ENCODE data around the gene THTPA.

The THTPA gene

DNA sequence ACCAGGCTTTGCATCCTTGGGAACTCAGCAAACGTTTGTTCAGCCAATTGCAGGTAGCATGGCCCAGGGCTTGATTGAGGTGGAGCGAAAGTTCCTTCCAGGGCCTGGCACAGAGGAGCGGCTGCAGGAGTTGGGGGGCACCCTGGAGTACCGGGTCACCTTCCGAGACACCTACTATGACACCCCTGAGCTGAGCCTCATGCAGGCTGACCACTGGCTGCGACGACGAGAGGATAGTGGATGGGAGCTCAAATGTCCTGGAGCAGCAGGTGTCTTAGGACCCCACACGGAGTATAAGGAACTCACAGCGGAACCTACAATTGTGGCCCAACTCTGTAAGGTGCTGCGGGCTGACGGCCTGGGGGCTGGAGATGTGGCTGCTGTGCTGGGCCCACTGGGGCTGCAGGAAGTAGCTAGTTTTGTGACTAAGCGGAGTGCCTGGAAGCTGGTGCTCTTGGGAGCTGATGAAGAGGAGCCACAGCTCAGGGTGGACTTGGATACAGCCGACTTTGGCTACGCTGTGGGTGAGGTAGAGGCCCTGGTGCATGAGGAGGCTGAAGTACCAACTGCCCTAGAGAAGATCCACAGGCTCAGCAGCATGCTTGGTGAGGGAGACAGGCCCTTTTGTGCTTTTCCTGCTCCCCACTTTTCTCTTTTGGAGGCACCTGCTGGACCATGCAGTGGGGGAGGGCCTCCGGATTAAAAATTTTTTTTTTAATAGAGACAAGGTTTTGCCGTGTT is 799 bp downstream of the THTPA start:
- no peak for DNase-seq

- DNase-seq, result no peak
Measured at GRCh38 chr14:23557521-23557920, 1.4 kb downstream of the THTPA start.

DNA sequence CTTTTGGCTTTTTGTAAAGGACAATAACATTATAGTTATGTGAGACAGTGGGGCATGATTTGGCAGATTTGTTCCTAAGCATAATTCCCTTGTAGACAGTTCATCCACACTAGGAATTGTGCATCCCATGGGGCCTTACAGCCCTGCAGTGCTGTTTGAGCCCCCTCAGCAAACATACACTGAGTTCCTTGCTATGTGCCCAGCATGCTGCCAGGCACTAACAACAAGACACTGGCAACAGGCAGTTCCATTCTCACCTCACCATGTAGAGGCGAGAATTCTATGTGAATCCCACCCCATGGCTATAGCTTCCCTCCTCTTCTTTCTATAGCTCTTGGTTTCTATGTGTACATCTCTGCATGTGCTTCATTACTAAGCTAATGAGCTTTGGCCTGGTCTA is 1.9 kb downstream of the THTPA start:
- no peak for DNase-seq

DNA sequence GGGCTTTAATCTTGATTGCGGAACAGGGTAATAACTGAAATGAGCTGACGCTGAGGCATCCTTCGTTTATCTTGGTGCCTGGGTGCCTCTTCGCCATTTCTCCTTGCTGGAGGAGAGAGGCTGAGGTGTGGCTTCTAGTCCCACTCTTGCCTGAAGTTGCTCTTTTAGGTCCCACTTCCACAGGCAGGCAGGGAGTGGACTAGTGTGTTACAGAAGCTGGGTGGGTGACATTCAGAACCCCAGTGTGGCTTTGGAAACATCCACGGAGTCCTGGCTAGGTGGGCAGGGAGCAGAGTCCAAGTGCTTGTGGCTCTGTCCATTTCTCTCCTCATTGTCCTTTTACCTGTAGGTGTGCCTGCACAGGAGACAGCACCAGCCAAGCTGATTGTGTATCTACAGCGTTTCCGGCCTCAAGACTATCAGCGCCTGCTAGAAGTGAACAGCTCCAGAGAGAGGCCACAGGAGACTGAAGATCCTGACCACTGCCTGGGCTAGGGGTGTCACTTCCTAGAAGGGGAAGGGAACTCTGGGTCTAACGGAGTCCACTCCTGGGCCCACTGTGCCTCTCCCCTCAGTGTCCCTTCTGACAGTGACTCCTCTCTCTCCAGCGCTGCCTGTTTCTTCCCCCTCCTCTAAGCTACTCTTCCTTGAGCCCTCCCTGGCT is 2.4 kb downstream of the THTPA start:
- DNase-seq, result no peak

- DNase-seq, result peak; percentile 14
Measured at GRCh38 chr14:23559010-23559925, 3.2 kb downstream of the THTPA start.

DNA sequence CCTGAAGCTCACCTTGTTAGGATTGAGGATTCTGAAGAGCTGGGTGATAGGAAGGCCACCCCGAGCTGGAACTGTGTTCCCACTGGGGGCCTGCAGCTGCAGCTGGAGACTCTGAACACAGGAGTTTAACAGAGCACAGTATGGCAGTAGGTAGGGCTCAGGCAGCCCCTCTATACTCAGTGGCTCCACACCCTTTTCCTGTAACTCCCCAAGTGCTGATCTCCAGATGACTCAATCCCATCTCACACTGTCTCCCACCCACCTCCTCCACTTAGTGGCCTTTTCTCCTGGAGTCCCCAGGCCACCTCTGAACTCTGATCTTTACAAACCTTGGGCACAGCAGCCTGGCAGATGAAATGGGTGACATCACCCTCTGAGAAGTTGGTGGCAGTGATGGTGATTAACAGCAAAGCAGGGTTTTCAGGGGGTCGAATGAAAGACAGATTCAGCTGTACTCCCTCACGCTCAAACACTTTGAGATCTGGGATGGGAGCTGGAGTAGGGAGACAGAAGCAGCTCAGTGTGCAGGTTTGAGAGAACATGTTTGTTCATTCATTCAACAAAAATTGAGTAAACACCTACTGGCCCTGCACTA is 4.0 kb downstream of the THTPA start:
- DNase-seq, result no peak

- DNase-seq, result no peak
Measured at GRCh38 chr14:23561259-23561658, 5.2 kb downstream of the THTPA start.

GRCh38 chr14:23561873-23562821 is 6.1 kb downstream of the THTPA start:
- no peak for DNase-seq

- DNase-seq, result no peak
Measured at GRCh38 chr14:23562822-23563472, 6.9 kb downstream of the THTPA start.

GRCh38 chr14:23563473-23564180 is 7.6 kb downstream of the THTPA start:
- DNase-seq, result no peak

DNA sequence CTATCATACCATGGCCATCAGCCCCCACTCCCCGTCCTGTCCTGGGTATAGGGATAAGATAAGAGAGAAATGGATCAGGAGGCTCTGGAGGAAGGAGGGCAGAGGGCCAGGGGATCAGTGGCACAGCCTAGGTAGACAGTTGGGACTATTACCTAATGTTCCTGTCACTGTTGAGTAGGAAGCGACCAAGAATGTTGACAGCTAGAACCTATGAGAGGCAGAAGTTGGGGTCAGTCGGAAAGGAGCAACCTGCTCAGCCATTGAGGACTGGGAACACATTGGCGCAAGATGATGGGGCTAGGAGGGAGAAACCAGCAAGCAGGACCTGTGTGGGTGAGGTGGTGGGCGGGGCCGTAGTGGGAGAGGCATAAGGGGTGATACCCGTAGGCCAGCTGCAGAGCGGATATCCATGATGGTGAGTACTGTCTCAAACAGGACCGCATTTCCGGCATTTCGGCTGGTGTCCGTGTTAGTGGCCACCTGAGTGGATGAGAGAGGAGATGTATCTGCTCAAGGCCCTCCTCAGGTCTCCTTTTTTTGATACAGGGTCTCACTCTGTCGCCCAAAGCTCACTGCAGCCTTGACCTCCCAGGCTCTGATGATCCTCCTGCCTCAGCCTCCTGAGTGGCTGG is 8.2 kb downstream of the THTPA start:
- DNase-seq, result no peak

DNA sequence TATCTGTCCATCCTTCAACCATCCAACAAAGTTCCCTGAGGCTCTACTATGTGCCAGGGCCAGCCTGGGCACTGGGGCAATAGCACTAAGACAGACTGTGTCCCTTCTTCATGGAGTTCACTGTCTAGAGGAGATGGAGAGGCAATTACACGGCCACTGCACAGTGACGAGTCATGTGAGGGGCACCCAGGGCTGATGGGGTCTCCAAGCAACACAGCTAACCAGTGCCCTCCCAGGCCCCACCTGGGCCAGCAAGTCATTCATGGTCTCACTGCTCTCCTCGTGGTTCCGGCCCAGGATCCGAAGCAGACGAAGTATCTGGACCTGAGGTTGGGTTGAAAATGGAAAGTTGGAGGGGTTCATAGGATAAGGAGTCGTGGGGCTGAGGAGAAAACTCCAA is 8.8 kb downstream of the THTPA start:
- DNase-seq, result no peak

- no peak for DNase-seq
Measured at GRCh38 chr14:23565626-23566025, 9.6 kb downstream of the THTPA start.

- DNase-seq, result no peak
Measured at GRCh38 chr14:23566112-23566777, 10.2 kb downstream of the THTPA start.

GRCh38 chr14:23566778-23567185 is 10.7 kb downstream of the THTPA start:
- no peak for DNase-seq

DNA sequence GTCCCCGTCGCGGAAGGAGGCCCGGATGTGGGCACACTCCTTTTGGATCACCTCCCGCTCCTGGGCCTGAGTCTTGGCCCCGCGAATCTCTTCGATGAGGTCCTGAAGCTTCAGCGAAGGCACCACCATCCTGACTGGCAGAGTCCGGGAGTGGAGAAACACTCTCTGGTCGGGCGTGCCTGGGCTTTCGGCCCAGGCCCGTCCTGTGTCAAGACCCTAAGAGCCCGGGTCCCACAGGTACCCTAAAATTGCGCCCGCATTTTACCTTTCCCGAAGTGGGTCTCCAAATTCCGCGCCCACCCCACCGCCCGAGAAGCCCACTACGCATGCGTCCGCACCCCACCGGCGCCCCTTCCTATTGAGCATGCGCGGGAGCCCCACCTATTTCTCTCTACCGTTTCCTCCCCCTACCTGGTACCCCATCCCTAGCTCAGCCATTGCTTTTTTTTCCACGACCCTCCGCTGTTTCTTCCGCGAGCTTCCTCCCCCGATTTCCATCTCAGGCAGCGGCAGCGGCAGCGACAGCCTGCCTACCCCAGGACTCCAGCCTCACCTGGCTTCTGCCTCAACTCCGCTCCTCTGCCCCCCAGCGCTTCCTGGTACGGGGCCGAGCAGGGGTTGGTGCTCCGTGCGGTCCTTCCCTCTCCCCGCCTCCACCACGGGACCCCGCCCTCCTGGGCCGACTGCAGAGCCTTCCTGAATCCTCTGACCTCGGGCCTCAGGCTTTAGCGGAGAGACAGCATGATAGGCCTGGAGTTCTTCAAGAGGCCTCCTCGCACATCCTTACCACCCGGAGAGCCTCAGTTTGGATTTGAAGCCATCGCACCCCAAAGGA is 11.3 kb downstream of the THTPA start, which contains the start of gene AP1G2:
AP1G2 (minus strand) TSS at position 606 of the 835 bp plus-strand sequence; CDS start at position 129, 477 bp downstream.
- peak; percentile 89 for DNase-seq

DNA sequence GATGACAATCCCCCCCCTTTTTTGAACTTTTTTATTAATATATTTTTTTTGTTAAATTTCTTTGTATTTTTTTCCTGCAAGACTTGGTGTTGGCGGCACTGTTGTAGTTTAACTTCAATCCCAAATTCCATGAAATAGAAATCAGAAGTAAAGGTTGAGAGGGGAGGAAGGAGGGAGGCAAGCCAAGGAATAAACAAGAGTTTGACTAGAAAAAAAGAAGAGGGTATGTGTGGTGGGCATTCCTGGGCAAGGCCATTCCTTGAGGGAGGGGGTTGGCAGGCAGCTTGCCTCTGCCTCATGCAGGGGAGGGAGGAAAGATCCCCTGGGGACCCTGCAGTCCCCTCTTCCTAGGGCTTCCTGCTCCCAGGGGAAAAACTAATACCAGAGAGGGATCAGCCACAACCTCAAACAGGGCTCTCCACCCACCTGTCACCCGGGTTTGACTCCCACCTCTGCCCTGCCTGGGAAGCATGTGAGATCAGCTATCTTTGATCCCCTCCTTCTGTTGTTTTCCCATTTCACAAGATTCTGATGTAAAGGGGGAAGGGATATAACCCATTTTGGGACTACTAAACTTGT is 12.0 kb downstream of the THTPA start:
- DNase-seq, result no peak

Measured in NCI-H510A (cell line).